ENCODE measurements around the gene AGPAT3. TPM values are rescaled to one million over a fixed set of nuclear protein-coding genes. Genes with fewer than 3 reads are reported as not detected.

The AGPAT3 gene
- total and polyA plus RNA-seq, 8 donors, result 9.9 to 83.1 (median 36.7) TPM

DNA sequence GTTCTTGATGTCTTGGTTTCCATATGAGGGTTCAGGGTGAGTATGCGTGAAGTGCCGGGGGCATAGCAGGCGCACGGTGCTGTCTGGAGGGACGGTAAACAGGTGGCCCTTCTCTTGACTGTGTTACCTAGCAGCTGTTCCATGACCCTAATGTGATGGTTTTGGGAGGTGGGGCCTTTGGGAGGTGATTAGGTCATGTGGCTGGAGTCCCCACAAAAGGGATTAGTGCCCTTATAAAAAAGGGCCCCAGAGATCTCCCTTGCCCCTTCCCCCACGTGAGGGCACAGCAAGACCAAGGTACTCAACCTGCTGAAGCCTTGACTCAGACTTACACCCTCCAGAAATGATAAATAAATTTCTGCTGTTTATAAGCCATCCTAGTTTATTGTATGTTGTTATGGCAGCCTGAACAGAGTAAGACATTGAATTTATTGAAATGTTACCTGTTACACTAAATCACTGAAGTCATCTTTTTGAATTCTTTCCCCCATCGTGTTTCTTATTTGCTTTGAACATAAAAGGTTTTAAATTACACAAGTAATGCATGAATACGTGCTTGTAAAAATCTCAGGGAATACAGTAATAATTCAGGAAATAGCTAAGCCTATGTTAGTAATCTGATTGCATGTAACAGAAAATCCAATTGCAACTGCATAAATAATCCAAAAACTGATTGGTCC is 162.7 kb downstream of the AGPAT3 start:
- Histone ChIP-seq H3K4me3 (no peak overlapping the region), H3K4me1 (peaks cover 4 to 44% (median 23%) of the 10 kb centered on the region in 4 donors), H3K36me3 (peaks cover 0 to 8% (median 6%) of the 10 kb centered on the region in 4 donors), H3K27me3 (no peaks in the 10 kb centered on the region), H3K9me3 (no peaks in the 10 kb centered on the region), H3K27ac (peak overlapping the region in 1 of 5 donors; percentile 20)
- intact Hi-C loops (cut with DNase I; ENCODE audit: low total_unique reads), result no loop called here
- TF ChIP-seq EP300 (IDR thresholded peaks at IDR 0.05), result no peak
- TF ChIP-seq POLR2AphosphoS5 (IDR thresholded peaks at IDR 0.05), result no peak
- TF ChIP-seq, protein P1, sequence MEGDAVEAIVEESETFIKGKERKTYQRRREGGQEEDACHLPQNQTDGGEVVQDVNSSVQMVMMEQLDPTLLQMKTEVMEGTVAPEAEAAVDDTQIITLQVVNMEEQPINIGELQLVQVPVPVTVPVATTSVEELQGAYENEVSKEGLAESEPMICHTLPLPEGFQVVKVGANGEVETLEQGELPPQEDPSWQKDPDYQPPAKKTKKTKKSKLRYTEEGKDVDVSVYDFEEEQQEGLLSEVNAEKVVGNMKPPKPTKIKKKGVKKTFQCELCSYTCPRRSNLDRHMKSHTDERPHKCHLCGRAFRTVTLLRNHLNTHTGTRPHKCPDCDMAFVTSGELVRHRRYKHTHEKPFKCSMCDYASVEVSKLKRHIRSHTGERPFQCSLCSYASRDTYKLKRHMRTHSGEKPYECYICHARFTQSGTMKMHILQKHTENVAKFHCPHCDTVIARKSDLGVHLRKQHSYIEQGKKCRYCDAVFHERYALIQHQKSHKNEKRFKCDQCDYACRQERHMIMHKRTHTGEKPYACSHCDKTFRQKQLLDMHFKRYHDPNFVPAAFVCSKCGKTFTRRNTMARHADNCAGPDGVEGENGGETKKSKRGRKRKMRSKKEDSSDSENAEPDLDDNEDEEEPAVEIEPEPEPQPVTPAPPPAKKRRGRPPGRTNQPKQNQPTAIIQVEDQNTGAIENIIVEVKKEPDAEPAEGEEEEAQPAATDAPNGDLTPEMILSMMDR (IDR thresholded peaks at IDR 0.05), result no peak
- no peak for TF ChIP-seq POLR2A (IDR thresholded peaks at IDR 0.05)
- WGBS, 5 donors, result 90 to 95% (median 91%) methylated on average over 8 of the region's 8 CpGs
- no peak for DNase-seq

DNA sequence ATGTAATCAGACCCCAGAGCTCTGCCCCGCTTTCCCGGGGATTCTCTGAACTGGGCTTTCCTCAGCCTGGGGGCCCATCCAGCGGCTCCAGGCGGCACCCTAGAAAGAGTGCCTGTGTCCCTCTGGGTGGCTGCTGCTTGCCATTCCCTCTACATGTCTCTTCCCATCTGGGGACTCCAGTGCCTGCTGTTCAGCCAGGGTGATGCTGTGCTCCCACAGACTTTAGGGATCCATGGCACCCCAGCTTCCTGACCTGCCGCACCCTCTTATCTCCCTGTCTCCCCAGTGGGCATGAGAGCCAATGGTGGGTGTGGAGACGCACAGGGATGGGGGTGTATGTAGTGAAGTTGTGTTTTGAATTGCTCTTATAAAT is 163.2 kb downstream of the AGPAT3 start:
- H3K4me3 ChIP-seq, result no peak overlapping the region
- no peak for DNase-seq
- WGBS, 5 donors, result 90 to 97% (median 95%) methylated on average over 6 of the region's 6 CpGs
- peak overlapping the region in 1 of 5 donors; percentile 20 for H3K27ac ChIP-seq
- intact Hi-C loops (cut with DNase I; ENCODE audit: low total_unique reads), result no loop called here
- TF ChIP-seq EP300 (IDR thresholded peaks at IDR 0.05), result no peak
- no peak for TF ChIP-seq POLR2AphosphoS5 (IDR thresholded peaks at IDR 0.05)
- TF ChIP-seq, protein P1 (IDR thresholded peaks at IDR 0.05), result no peak
- TF ChIP-seq POLR2A (IDR thresholded peaks at IDR 0.05), result no peak
- H3K4me1 ChIP-seq, result peaks cover 4 to 42% (median 23%) of the 10 kb centered on the region in 4 donors
- H3K9me3 ChIP-seq, result no peaks in the 10 kb centered on the region
- H3K36me3 ChIP-seq, result peaks cover 0 to 14% (median 11%) of the 10 kb centered on the region in 4 donors
- H3K27me3 ChIP-seq, result no peaks in the 10 kb centered on the region

DNA sequence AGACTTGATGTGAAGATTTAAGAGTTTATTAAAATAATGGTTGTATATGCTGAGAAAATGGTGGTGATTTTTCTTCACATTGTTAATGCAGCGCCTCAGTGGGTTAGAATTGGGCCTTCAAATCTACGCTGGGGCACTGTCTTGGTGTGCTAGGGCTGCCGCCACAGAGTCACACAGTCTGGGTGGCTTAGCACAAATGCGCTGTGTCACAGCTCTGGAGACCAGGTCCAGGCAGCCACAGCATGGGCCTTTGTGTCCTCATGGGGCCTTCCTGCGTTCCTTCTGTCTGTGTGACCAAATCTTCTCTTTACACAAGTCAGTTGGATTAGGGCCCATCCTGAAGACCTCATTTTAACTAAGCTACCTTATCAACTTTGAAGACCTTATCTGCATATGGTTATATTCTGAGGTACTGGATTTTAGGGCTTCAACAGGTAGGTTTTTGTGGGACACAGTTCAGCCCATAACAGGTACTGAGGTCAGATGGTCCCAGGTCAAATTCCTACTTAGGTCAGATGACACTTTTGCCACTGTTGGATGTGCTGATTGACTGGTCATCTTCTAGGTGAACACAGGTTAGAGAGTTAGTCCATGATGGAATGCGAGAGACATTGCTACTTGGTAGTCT is 164.6 kb downstream of the AGPAT3 start:
- H3K4me3 ChIP-seq, result no peak overlapping the region
- no peaks in the 10 kb centered on the region for H3K27me3 ChIP-seq
- H3K4me1 ChIP-seq, result peaks cover 0 to 29% (median 16%) of the 10 kb centered on the region in 4 donors
- H3K9me3 ChIP-seq, result no peaks in the 10 kb centered on the region
- no peak for DNase-seq
- 95 to 100% (median 98%) methylated on average over 5 to 6 of the region's 6 CpGs for WGBS, 5 donors
- TF ChIP-seq, protein P1 (IDR thresholded peaks at IDR 0.05), result no peak
- TF ChIP-seq POLR2A (IDR thresholded peaks at IDR 0.05) (no peak), POLR2AphosphoS5 (IDR thresholded peaks at IDR 0.05) (no peak), EP300 (IDR thresholded peaks at IDR 0.05) (no peak)
- intact Hi-C loops (cut with DNase I; ENCODE audit: low total_unique reads), result no loop called here
- no peak overlapping the region for H3K27ac ChIP-seq
- H3K36me3 ChIP-seq, result peaks cover 8 to 26% (median 24%) of the 10 kb centered on the region in 4 donors

DNA sequence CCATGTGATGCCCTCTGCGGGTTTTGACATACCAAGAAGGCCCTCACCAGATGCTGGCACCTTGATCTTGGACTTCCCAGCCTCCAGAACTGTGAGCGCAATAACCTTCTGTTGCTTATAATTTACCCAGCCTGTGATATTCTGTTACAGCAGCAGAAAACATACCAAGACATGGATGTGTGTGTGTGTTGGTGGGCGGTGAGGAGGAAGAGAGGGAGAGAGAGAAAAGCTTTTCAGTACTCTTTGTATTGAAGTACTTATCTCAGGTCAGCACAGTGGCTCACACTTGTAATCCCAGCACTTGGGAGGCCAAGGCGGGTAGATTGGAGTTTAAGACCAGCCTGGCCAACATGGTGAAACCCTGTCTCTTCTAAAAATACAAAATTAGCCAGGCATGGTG is 170.2 kb downstream of the AGPAT3 start:
- TF ChIP-seq EP300 (IDR thresholded peaks at IDR 0.05) (no peak), POLR2AphosphoS5 (IDR thresholded peaks at IDR 0.05) (no peak), POLR2A (IDR thresholded peaks at IDR 0.05) (no peak)
- TF ChIP-seq, protein P1 (IDR thresholded peaks at IDR 0.05), result no peak
- Histone ChIP-seq H3K27ac (no peak overlapping the region), H3K9me3 (no peaks in the 10 kb centered on the region), H3K4me1 (no peaks in the 10 kb centered on the region), H3K36me3 (peaks cover 47 to 80% (median 79%) of the 10 kb centered on the region in 4 donors), H3K4me3 (no peak overlapping the region), H3K27me3 (no peaks in the 10 kb centered on the region)
- intact Hi-C loops (cut with DNase I; ENCODE audit: low total_unique reads), result no loop called here
- no peak for DNase-seq
- 90 to 95% (median 92%) methylated on average over 4 of the region's 4 CpGs for WGBS, 5 donors

Small RNA genes within 50 kb of the gene (small RNA-seq; reads per million reads assigned to genes)
- gene RNU6-1150P (0 reads per million in 4 donors), gene RNU6-859P (0 reads per million in 4 donors)

Other genes starting within 250 kb of the AGPAT3 start
- gene HSF2BP, start 205.7 kb upstream of the AGPAT3 start, total RNA-seq, result 1 to 10 TPM in 1 of 5 donors, under 1 TPM in 1, not detected in 3; 0.58 to 1.5 TPM
- under 1 TPM; 0.23 to 0.31 (median 0.25) TPM for gene HSF2BP, start 205.7 kb upstream of the AGPAT3 start, polyA plus RNA-seq
- 10 to 100 TPM in 4 of 5 donors, 1 to 10 TPM in 1; 6.4 to 23.6 (median 14.9) TPM for gene RRP1B, start 205.7 kb upstream of the AGPAT3 start, total RNA-seq
- 1 to 10 TPM; 4.0 to 6.3 (median 6.2) TPM for gene RRP1B, start 205.7 kb upstream of the AGPAT3 start, polyA plus RNA-seq
- gene PDXK, start 146.1 kb upstream of the AGPAT3 start, total RNA-seq, result 100 to 1,000 TPM in 1 of 5 donors, 10 to 100 TPM in 4; 41.9 to 139 (median 57.5) TPM
- 10 to 100 TPM; 36.7 to 53.1 (median 51.5) TPM for gene PDXK, start 146.1 kb upstream of the AGPAT3 start, polyA plus RNA-seq
- gene CSTB, start 88.9 kb upstream of the AGPAT3 start, total RNA-seq, result 10 to 100 TPM in 3 of 5 donors, 1 to 10 TPM in 1, under 1 TPM in 1; 0.58 to 36.4 (median 13.0) TPM
- 100 to 1,000 TPM in 1 of 3 donors, 10 to 100 TPM in 2; 82.5 to 403 (median 97.0) TPM for gene CSTB, start 88.9 kb upstream of the AGPAT3 start, polyA plus RNA-seq
- 10 to 100 TPM; 11.9 to 25.6 (median 18.2) TPM for gene RRP1, start 75.6 kb upstream of the AGPAT3 start, total RNA-seq
- 10 to 100 TPM; 10.6 to 17.2 (median 15.6) TPM for gene RRP1, start 75.6 kb upstream of the AGPAT3 start, polyA plus RNA-seq
- gene TRAPPC10, start 147.1 kb downstream of the AGPAT3 start, total RNA-seq, result 10 to 100 TPM; 14.6 to 88.1 (median 46.9) TPM
- gene TRAPPC10, start 147.1 kb downstream of the AGPAT3 start, polyA plus RNA-seq, result 1 to 10 TPM; 3.7 to 7.3 (median 6.0) TPM
- 10 to 100 TPM in 2 of 5 donors, 1 to 10 TPM in 2, not detected in 1; 4.6 to 29.2 (median 14.7) TPM for gene PWP2, start 242.2 kb downstream of the AGPAT3 start, total RNA-seq
- gene PWP2, start 242.2 kb downstream of the AGPAT3 start, polyA plus RNA-seq, result 10 to 100 TPM in 1 of 3 donors, 1 to 10 TPM in 2; 2.4 to 15.3 (median 6.3) TPM